ENCODE measurements around the gene IER5.

The IER5 gene

GRCh38 chr1:181135815-181136737, 47.6 kb downstream of the IER5 start:
- no peak for DNase-seq

- DNase-seq: no peak
These were observed 48.2 kb downstream of the IER5 start for GRCh38 chr1:181136738-181137122.

DNA sequence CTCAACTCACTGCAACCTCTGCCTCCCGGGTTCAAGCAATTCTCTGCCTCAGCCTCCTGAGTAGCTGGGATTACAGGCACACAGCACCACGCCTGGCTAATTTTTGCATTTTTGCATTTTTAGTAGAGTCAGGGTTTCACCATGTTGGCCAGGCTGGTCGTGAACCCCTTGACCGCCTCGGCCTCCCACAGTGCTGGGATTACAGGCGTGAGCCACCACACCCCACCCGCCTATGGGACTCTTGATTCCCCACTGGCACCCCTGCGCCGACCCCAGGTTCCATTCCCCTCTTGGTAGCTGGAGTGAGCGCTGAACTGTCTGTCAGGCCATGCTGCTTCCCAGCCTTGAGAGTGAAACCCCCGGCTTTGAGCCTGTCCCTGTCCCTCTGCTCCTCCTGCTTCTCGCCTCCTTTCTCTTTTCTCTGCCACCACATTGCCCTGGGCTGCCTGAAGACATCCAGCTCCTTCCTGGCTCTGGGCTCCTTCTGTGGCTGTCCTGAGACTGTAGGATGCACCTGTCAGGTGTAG, 48.8 kb downstream of the IER5 start:
- DNase-seq: no peak

GRCh38 chr1:181139631-181140061, 51.1 kb downstream of the IER5 start:
- DNase-seq: no peak

DNA sequence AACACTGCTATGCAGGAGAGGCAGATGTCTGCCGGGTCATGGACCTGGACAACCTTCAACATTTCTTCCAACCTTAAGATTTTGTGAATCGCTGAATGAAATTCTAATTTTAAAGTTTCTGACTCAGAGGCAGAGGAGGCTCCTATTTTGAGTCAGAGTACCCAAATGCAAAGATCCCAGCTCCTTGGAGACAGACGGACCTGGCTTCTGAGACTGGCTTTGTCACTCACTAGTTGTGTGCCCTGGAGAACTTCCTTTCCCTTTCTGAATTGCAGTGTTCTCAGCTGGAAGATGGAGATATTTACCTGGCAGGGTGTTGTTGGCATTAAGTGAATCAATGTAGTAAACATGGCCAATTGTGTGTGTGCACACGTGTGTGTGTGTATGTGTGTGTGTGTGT, 51.9 kb downstream of the IER5 start:
- DNase-seq: no peak

- no peak for DNase-seq
These were observed 52.4 kb downstream of the IER5 start for GRCh38 chr1:181140891-181141290.

DNA sequence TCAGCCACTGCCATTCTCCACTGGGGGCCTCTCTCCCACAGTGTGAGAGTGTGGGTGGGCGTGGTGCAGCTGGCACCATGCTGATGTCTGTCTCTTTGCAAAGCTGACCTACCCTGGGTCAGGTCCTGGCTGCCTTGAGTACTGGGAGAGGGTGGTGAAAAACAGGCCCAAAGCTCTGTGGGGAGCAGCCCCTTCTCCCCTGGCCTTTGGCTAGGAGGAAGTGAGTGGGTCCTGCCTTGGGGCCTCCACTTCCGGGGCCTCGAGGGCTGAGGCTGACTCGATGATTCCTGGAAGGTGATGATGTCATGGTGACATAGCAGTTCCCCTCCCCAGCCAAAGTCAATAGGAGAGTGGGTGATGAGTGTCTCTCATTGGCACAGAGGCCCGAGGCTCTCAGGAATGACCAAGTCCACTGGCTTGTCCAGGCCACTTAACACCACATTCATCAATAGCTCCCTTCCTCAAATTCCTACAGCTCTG, 53.0 kb downstream of the IER5 start:
- DNase-seq: no peak
